C4-2B (cell line): ENCODE measurements around the gene PTPRR.

ENCODE experiments used
- H3K27ac ChIP-seq: fragments of 450-650 bp; 2 replicates; pipeline ENCODE4 v1.5.1; 2017
- ZFX ChIP-seq: fragments of 450-650 bp; IDR thresholded peaks from 2 replicates; pipeline ENCODE4 v1.6.1; 2017
- TF ChIP-seq, protein P1 (sequence below): fragments of 450-650 bp; conservative IDR thresholded peaks from 2 replicates; pipeline ENCODE4 v1.5.1; 2017; ENCODE audit warnings: mild to moderate bottlenecking

PTPRR gene

GRCh38 chr12:70619471-70620152, 300.9 kb downstream of the PTPRR start:
- TF ChIP-seq, protein P1, sequence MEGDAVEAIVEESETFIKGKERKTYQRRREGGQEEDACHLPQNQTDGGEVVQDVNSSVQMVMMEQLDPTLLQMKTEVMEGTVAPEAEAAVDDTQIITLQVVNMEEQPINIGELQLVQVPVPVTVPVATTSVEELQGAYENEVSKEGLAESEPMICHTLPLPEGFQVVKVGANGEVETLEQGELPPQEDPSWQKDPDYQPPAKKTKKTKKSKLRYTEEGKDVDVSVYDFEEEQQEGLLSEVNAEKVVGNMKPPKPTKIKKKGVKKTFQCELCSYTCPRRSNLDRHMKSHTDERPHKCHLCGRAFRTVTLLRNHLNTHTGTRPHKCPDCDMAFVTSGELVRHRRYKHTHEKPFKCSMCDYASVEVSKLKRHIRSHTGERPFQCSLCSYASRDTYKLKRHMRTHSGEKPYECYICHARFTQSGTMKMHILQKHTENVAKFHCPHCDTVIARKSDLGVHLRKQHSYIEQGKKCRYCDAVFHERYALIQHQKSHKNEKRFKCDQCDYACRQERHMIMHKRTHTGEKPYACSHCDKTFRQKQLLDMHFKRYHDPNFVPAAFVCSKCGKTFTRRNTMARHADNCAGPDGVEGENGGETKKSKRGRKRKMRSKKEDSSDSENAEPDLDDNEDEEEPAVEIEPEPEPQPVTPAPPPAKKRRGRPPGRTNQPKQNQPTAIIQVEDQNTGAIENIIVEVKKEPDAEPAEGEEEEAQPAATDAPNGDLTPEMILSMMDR: no peak
- no peak for TF ChIP-seq ZFX
- H3K27ac ChIP-seq: no peak overlapping the region

- no peak overlapping the region for H3K27ac ChIP-seq
- TF ChIP-seq, protein P1: no peak
- no peak for TF ChIP-seq ZFX
These were observed 302.2 kb downstream of the PTPRR start for GRCh38 chr12:70618371-70618770.

DNA sequence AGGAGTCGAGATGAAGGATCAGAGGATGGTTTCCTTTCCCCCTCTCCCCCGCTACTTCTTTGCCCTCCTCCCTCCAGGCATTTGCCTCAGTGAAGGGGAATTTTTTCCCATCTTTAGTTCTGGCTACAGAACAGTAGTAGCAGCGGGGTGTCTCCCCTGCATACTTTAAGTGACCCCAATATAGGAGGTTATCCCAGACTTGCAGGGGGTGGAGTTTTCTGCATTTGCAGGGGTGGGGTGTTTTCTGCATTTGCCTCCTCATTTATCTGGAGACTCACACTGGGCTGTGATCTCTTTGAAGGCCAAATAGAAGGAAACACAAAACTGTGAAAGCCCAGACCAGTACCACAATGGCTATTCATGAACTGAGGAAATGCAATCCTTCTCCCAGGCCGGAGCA, 303.1 kb downstream of the PTPRR start:
- TF ChIP-seq, protein P1: no peak
- no peak for TF ChIP-seq ZFX
- H3K27ac ChIP-seq: no peak overlapping the region

DNA sequence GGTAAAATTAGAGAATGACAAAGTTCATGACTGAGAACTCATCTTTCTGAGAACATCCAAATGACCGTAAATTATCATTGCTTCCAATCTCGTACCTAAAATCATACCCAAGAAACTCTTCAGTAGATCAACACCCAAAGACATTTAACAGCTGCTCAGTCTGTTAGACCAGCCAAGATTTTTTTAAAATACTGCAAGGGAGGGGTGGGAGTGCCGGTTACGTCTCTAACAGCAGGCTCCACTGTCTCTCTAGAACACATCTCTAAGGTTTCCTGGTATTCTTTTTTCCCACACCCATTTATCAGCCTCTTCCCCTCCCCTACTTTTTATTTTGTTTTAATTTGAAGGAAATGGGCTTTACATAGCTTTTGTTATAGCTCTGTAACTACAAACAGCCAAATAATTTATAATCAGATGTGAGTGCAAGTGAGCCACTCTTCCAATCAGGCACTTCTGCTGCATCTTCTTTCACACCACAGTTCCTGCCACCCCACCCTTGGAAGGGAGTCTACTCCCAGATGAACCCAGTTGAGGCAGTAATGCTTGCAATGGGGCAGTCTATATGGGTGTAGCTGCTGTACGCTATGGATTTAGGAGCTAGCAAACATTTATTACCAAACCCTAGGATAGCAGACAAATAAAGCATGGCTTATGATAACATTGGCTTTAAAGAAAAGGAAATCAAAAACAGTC, 305.2 kb downstream of the PTPRR start:
- TF ChIP-seq ZFX: no peak
- TF ChIP-seq, protein P1: no peak

GRCh38 chr12:70609739-70610491, 310.6 kb downstream of the PTPRR start:
- H3K27ac ChIP-seq: peak overlapping the region; percentile 34; the same call in 1 of the 2 replicates
- TF ChIP-seq, protein P1: no peak

More for the DNA sequence above, 305.2 kb downstream of the PTPRR start:
- H3K27ac ChIP-seq: no peak overlapping the region

GRCh38 chr12:70609203-70609602, 311.3 kb downstream of the PTPRR start:
- H3K27ac ChIP-seq: peak overlapping the region; percentile 34; the same call in 1 of the 2 replicates

More at GRCh38 chr12:70609203-70609602, 311.3 kb downstream of the PTPRR start:
- TF ChIP-seq, protein P1: no peak
- no peak for TF ChIP-seq ZFX
